OCI-LY3 (cell line): Measurements from ENCODE around the gene PHF20.

Experiments
- H2AFZ ChIP-seq: fragments of 200-600, 300-600 bp; shearing (Covaris generic); 2 replicates; pipeline ENCODE4 v1.6.0; 2014; ENCODE audit warnings: antibody characterized with exemption, low read depth, low read length
- H3K27ac ChIP-seq: fragments of 200-600, 300-600 bp; sonication (generic); 2 replicates; pipeline ENCODE4 v1.5.1; 2014; ENCODE audit warnings: mild to moderate bottlenecking, low read length, moderate library complexity, mixed read lengths
- H3K27me3 ChIP-seq: fragments of 200-600, 300-600 bp; sonication (generic); 2 replicates; pipeline ENCODE4 v1.6.1; 2014; ENCODE audit warnings: low read depth, low read length, mixed read lengths
- H3K36me3 ChIP-seq: fragments of 200-600, 300-600 bp; sonication (generic); replicated peaks from 2 replicates; pipeline ENCODE3; 2014; ENCODE audit warnings: low read depth, low read length, mixed read lengths
- H3K4me1 ChIP-seq: fragments of 300-600, 200-600 bp; sonication (generic); 2 replicates; pipeline ENCODE4 v1.6.1; 2014; ENCODE audit warnings: low read length, mixed read lengths
- H3K4me2 ChIP-seq: fragments of 200-600, 300-600 bp; sonication (generic); 2 replicates; pipeline ENCODE4 v1.6.1; 2014; ENCODE audit warnings: low read length, mixed read lengths
- H3K4me3 ChIP-seq: fragments of 300-600, 200-600 bp; sonication (generic); 2 replicates; pipeline ENCODE4 v1.5.1; 2014; ENCODE audit warnings: antibody characterized with exemption, mild to moderate bottlenecking, low read length, moderate library complexity
- H3K79me2 ChIP-seq: fragments of 300-600, 200-600 bp; shearing (Covaris generic); 2 replicates; pipeline ENCODE4 v1.6.1; 2014; ENCODE audit warnings: mild to moderate bottlenecking, low read length, mixed read lengths
- H3K9ac ChIP-seq: fragments of 300-600, 200-600 bp; shearing (Covaris generic); 2 replicates; pipeline ENCODE4 v1.6.0; 2014; ENCODE audit warnings: mild to moderate bottlenecking, low read length, moderate library complexity
- H3K9me3 ChIP-seq: fragments of 200-600, 300-600 bp; shearing (Covaris generic); 2 replicates; pipeline ENCODE4 v1.6.1; 2014; ENCODE audit warnings: low read length, mixed read lengths; ENCODE audit not compliant: insufficient read depth
- H4K20me1 ChIP-seq: fragments of 200-600, 300-600 bp; sonication (generic); 2 replicates; pipeline ENCODE4 v1.6.1; 2016; ENCODE audit warnings: low read length, mixed read lengths; ENCODE audit not compliant: insufficient read depth
- EZH2phosphoT487 ChIP-seq: fragments of 200-600 bp; shearing (Covaris generic); IDR thresholded peaks from 2 replicates; pipeline ENCODE4 v1.6.1; 2018; ENCODE audit warnings: antibody characterized with exemption, mixed run types, low read depth
- TF ChIP-seq, protein P1 (sequence below): fragments of 200-600, 300-600 bp; sonication (generic); IDR thresholded peaks from 2 replicates; pipeline ENCODE4 v1.5.1; 2014; ENCODE audit warnings: antibody characterized with exemption, low read length, low read depth

Gene PHF20

DNA sequence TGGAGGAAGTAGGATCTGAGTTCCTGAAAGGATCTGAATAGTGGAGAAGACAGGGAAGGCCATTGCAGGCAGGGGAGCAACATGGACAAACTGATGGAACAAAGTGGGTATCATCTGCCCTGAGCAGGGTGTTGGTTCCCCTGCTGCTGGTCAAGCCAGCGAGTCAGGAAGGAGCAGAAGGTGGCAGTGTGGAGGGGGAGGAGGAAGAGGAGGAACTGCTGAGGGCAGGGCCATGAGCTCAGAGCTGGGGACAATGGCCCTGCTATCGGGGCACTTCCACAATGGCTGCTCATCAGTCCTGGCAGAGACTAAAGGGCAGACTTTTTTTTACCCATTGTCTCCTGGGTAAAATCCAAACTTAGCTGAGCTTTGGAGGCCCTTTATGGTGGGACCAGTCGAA is 210.2 kb downstream of the PHF20 start:
- Histone ChIP-seq H3K4me2 (no peak overlapping the region), H2AFZ (peak overlapping the region; percentile 11; the same call in 1 of the 2 replicates), H3K27me3 (no peaks in the 10 kb centered on the region), H4K20me1 (no peaks in the 10 kb centered on the region), H3K79me2 (no peaks in the 10 kb centered on the region), H3K36me3 (no peaks in the 10 kb centered on the region), H3K27ac (no peak overlapping the region), H3K9ac (no peak overlapping the region), H3K4me3 (no peak overlapping the region), H3K4me1 (no peaks in the 10 kb centered on the region), H3K9me3 (no peaks in the 10 kb centered on the region)
- TF ChIP-seq, protein P1, sequence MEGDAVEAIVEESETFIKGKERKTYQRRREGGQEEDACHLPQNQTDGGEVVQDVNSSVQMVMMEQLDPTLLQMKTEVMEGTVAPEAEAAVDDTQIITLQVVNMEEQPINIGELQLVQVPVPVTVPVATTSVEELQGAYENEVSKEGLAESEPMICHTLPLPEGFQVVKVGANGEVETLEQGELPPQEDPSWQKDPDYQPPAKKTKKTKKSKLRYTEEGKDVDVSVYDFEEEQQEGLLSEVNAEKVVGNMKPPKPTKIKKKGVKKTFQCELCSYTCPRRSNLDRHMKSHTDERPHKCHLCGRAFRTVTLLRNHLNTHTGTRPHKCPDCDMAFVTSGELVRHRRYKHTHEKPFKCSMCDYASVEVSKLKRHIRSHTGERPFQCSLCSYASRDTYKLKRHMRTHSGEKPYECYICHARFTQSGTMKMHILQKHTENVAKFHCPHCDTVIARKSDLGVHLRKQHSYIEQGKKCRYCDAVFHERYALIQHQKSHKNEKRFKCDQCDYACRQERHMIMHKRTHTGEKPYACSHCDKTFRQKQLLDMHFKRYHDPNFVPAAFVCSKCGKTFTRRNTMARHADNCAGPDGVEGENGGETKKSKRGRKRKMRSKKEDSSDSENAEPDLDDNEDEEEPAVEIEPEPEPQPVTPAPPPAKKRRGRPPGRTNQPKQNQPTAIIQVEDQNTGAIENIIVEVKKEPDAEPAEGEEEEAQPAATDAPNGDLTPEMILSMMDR: no peak
- TF ChIP-seq EZH2phosphoT487: no peak

DNA sequence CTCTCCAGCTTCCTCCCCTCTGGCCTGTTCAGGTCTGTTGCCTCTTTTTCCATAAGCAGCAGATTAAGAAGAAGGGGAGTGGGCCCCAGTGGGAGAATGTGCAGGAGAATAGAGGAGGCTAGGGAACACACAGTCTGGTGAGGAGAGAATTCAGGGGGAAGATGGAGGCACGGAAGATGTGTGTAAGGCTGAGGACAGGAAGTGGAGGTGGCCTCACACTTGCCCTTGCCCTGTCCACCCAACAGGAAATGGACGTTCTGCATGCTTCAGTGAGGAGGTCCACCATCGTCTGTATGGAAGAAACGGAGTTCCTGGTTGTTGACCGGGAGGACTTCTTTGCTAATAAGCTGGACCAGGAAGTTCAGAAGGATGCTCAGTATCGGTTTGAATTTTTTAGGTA is 212.6 kb downstream of the PHF20 start:
- Histone ChIP-seq H3K36me3 (no peaks in the 10 kb centered on the region), H3K9ac (no peak overlapping the region), H3K27me3 (peaks cover 10% of the 10 kb centered on the region), H2AFZ (peak overlapping the region; percentile 84; the same call in 1 of the 2 replicates), H3K4me1 (no peaks in the 10 kb centered on the region), H3K27ac (no peak overlapping the region), H3K79me2 (no peaks in the 10 kb centered on the region), H4K20me1 (no peaks in the 10 kb centered on the region), H3K4me3 (no peak overlapping the region), H3K4me2 (no peak overlapping the region), H3K9me3 (no peaks in the 10 kb centered on the region)
- TF ChIP-seq EZH2phosphoT487: no peak
- TF ChIP-seq, protein P1: no peak

DNA sequence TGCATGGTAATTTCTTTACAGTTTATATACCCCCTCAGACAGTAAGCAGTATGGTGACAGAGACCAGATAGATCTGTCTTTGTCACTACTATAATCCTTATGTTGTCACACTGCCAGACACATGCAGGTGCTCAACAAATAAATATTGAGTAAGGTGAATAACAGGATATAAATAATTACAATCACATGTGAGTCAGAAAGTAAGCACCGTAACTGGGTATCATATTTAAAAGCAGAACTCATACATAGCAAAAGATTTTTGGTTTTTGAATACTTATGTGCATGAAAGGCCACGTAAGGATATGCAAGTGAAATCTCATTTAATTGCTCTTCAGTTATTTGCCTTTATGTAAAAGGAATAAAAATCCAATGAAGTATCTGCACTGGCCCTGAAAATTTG is 214.0 kb downstream of the PHF20 start:
- Histone ChIP-seq H4K20me1 (no peaks in the 10 kb centered on the region), H3K4me3 (no peak overlapping the region), H3K9me3 (no peaks in the 10 kb centered on the region), H3K4me1 (no peaks in the 10 kb centered on the region), H3K27me3 (peaks cover 11% of the 10 kb centered on the region), H3K9ac (no peak overlapping the region), H3K27ac (no peak overlapping the region), H3K4me2 (no peak overlapping the region), H3K36me3 (no peaks in the 10 kb centered on the region), H3K79me2 (no peaks in the 10 kb centered on the region), H2AFZ (no peak overlapping the region)
- TF ChIP-seq, protein P1: no peak
- TF ChIP-seq EZH2phosphoT487: no peak

DNA sequence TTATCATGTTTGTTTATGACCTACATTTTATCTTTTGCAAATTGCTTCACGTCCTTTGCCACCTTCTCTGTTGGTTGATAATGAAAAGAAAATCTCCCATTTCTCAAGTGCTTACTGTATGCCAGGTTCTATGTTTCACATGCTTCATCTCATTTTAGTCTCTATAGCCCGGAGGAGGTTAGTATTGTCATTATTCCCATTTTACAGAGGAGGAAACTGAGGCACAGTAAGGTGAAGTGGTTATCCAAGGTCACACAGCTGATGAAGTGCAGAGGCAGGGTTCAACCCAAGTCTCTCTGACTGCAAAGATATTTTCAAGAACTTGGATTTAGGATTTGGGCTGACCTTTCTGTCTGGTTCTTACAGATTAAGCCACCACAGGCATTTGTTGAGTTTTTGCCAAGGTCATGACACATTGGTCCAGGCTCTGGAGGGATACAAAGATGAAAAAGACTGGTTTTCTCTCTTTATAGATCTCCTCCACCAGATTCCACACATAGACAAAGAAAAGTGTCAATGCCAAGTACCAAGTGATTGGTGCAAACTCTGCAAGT is 217.2 kb downstream of the PHF20 start:
- no peaks in the 10 kb centered on the region for H3K9me3 ChIP-seq
- peaks cover 5% of the 10 kb centered on the region; the same call in 1 of the 2 replicates for H3K4me1 ChIP-seq
- TF ChIP-seq EZH2phosphoT487: no peak
- TF ChIP-seq, protein P1: no peak
- no peaks in the 10 kb centered on the region for H3K36me3 ChIP-seq
- no peak overlapping the region for H3K27ac ChIP-seq
- H3K9ac ChIP-seq: no peak overlapping the region
- no peak overlapping the region for H3K4me3 ChIP-seq
- no peaks in the 10 kb centered on the region for H4K20me1 ChIP-seq
- no peak overlapping the region for H3K4me2 ChIP-seq
- no peak overlapping the region for H2AFZ ChIP-seq
- H3K79me2 ChIP-seq: no peaks in the 10 kb centered on the region
- H3K27me3 ChIP-seq: peaks cover 17% of the 10 kb centered on the region
